ENCODE measurements around the gene KIAA0930.
"Not testable (repeated sequence)": the region's sequence is repeated elsewhere in the genome, so short reads cannot be mapped to it uniquely, and the experiment has no call there.

KIAA0930 gene

GRCh38 chr22:45262931-45263462 is 22.3 kb upstream of the KIAA0930 start:
- H3K4me3 ChIP-seq (ENCODE audit: low read depth, low read length): no peak overlapping the region
- peak overlapping the region; percentile 77 for H2AFZ ChIP-seq
- H3K27ac ChIP-seq: peak overlapping the region; percentile 74
- no peaks in the 10 kb centered on the region for H3K27me3 ChIP-seq (ENCODE audit: control insufficient read depth, insufficient read depth, low read length)
- H3K36me3 ChIP-seq (ENCODE audit: control insufficient read depth, insufficient read depth, low read length): no peaks in the 10 kb centered on the region
- H3K9me3 ChIP-seq (ENCODE audit: control insufficient read depth, low read length): no peaks in the 10 kb centered on the region
- peaks cover 9% of the 10 kb centered on the region for H3K4me1 ChIP-seq
- H3K4me2 ChIP-seq (ENCODE audit: low read length): peak overlapping the region; percentile 28
- no peak overlapping the region for H3K9ac ChIP-seq
- no peaks in the 10 kb centered on the region for H3K79me2 ChIP-seq
- TF ChIP-seq, protein P1, sequence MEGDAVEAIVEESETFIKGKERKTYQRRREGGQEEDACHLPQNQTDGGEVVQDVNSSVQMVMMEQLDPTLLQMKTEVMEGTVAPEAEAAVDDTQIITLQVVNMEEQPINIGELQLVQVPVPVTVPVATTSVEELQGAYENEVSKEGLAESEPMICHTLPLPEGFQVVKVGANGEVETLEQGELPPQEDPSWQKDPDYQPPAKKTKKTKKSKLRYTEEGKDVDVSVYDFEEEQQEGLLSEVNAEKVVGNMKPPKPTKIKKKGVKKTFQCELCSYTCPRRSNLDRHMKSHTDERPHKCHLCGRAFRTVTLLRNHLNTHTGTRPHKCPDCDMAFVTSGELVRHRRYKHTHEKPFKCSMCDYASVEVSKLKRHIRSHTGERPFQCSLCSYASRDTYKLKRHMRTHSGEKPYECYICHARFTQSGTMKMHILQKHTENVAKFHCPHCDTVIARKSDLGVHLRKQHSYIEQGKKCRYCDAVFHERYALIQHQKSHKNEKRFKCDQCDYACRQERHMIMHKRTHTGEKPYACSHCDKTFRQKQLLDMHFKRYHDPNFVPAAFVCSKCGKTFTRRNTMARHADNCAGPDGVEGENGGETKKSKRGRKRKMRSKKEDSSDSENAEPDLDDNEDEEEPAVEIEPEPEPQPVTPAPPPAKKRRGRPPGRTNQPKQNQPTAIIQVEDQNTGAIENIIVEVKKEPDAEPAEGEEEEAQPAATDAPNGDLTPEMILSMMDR (IDR thresholded peaks at IDR 0.05): no peak

GRCh38 chr22:45262195-45262930 is 21.7 kb upstream of the KIAA0930 start:
- Histone ChIP-seq H3K4me2 (ENCODE audit: low read length) (no peak overlapping the region), H3K27me3 (ENCODE audit: control insufficient read depth, insufficient read depth, low read length) (no peaks in the 10 kb centered on the region), H2AFZ (no peak overlapping the region), H3K9ac (no peak overlapping the region), H3K27ac (no peak overlapping the region), H3K36me3 (ENCODE audit: control insufficient read depth, insufficient read depth, low read length) (no peaks in the 10 kb centered on the region), H3K4me3 (ENCODE audit: low read depth, low read length) (no peak overlapping the region), H3K4me1 (peaks cover 9% of the 10 kb centered on the region), H3K9me3 (ENCODE audit: control insufficient read depth, low read length) (no peaks in the 10 kb centered on the region), H3K79me2 (no peaks in the 10 kb centered on the region)
- TF ChIP-seq, protein P1 (IDR thresholded peaks at IDR 0.05): no peak

DNA sequence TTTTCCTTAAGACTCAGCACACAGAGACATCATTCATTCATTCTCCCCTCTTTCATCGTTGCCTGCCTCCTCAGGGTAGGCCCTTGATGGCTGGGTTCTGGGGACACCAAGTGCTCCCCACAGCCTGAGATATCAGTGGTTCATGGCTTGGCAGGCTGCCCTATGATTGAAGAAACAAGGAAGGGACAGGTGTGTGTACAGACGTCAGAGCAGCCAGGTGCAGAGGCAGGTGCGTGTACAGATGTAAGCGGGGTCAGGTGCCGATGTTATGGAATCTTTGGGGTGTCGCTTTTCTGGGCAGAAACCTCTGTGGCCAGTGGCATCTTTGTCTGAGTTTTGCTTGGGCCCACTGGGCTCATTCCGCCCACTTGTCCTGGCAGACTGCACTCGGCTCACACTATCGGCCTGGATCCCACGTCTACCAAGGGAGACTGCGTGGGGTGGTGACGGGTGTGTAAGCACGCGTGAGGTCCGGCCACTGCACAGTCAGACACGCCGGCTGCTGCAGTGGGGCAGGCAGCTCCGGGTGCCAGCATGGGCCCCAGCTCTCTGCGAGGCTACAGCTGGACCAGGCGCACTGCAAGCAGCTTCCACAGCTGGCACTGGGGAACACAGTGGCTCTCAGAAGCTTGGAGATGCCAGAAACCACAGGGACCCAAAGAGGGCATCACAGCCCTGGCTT is 20.9 kb upstream of the KIAA0930 start:
- Histone ChIP-seq H3K9ac (no peak overlapping the region), H3K79me2 (no peaks in the 10 kb centered on the region), H3K4me3 (ENCODE audit: low read depth, low read length) (no peak overlapping the region), H3K9me3 (ENCODE audit: control insufficient read depth, low read length) (no peaks in the 10 kb centered on the region), H2AFZ (no peak overlapping the region), H3K27me3 (ENCODE audit: control insufficient read depth, insufficient read depth, low read length) (no peaks in the 10 kb centered on the region), H3K4me1 (peaks cover 9% of the 10 kb centered on the region), H3K27ac (no peak overlapping the region), H3K4me2 (ENCODE audit: low read length) (no peak overlapping the region), H3K36me3 (ENCODE audit: control insufficient read depth, insufficient read depth, low read length) (no peaks in the 10 kb centered on the region)
- TF ChIP-seq, protein P1 (IDR thresholded peaks at IDR 0.05): no peak

- not testable (repeated sequence) for H2AFZ ChIP-seq; H3K4me1 ChIP-seq; H3K79me2 ChIP-seq; H3K36me3 ChIP-seq (ENCODE audit: control insufficient read depth, insufficient read depth, low read length); H3K9ac ChIP-seq; H3K4me2 ChIP-seq (ENCODE audit: low read length); H3K27me3 ChIP-seq (ENCODE audit: control insufficient read depth, insufficient read depth, low read length); H3K9me3 ChIP-seq (ENCODE audit: control insufficient read depth, low read length); H3K27ac ChIP-seq; H3K4me3 ChIP-seq (ENCODE audit: low read depth, low read length)
Observed at GRCh38 chr22:45260395-45260759, 19.7 kb upstream of the KIAA0930 start.

DNA sequence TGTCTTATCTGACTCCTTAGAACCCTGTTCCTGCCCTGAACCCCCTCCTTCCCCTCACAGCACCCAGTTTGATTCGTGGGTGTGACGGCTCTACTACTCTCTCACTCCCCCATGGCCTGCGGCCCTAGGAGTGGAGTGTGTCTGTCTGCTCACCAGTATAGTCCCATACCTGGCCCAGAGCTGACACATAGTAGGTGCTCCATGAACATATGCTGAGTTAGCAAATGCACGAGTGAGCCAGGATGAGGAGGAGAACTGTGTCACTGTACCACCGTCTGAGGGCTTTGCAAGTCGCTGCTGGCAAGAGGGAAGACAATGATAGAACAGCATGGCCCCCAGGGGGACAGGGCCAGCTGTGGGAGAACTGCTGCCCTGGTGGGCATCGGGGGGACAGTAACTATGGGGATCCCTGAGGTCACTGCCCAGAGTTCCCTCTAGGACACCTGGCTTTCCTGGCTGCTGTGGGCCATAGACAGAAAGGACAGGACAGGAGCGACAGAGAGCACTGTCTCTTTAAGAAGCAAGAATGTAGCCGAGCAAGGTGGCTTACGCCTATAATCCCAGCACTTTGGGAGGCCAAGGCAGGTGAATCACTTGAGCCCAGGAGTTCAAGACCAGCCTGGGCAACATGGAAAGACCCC is 19.2 kb upstream of the KIAA0930 start:
- Histone ChIP-seq H3K79me2 (no peaks in the 10 kb centered on the region), H3K27me3 (ENCODE audit: control insufficient read depth, insufficient read depth, low read length) (no peaks in the 10 kb centered on the region), H2AFZ (no peak overlapping the region), H3K4me1 (peaks cover 9% of the 10 kb centered on the region), H3K9me3 (ENCODE audit: control insufficient read depth, low read length) (no peaks in the 10 kb centered on the region), H3K4me3 (ENCODE audit: low read depth, low read length) (no peak overlapping the region), H3K9ac (no peak overlapping the region), H3K27ac (no peak overlapping the region), H3K4me2 (ENCODE audit: low read length) (no peak overlapping the region), H3K36me3 (ENCODE audit: control insufficient read depth, insufficient read depth, low read length) (no peaks in the 10 kb centered on the region)
- TF ChIP-seq, protein P1 (IDR thresholded peaks at IDR 0.05): no peak

GRCh38 chr22:45257941-45258340 is 17.2 kb upstream of the KIAA0930 start:
- H3K36me3 ChIP-seq (ENCODE audit: control insufficient read depth, insufficient read depth, low read length); H3K9ac ChIP-seq; H2AFZ ChIP-seq; H3K4me3 ChIP-seq (ENCODE audit: low read depth, low read length); H3K79me2 ChIP-seq; H3K4me1 ChIP-seq; H3K27ac ChIP-seq; H3K27me3 ChIP-seq (ENCODE audit: control insufficient read depth, insufficient read depth, low read length); H3K4me2 ChIP-seq (ENCODE audit: low read length); H3K9me3 ChIP-seq (ENCODE audit: control insufficient read depth, low read length): not testable (repeated sequence)

All from parathyroid adenoma (tissue), 2 donors.